HG03558 (cell line): ENCODE results near the gene TSSC4.

Source experiments
- ATAC-seq: cut with Tn5 transposase; IDR thresholded peaks from one replicate; pipeline ENCODE4 v1.9.1; 2021; ENCODE audit warnings: moderate number of reproducible peaks; ENCODE audit not compliant: unreplicated experiment; ENCODE audit errors: extremely low read depth

TSSC4 gene

DNA sequence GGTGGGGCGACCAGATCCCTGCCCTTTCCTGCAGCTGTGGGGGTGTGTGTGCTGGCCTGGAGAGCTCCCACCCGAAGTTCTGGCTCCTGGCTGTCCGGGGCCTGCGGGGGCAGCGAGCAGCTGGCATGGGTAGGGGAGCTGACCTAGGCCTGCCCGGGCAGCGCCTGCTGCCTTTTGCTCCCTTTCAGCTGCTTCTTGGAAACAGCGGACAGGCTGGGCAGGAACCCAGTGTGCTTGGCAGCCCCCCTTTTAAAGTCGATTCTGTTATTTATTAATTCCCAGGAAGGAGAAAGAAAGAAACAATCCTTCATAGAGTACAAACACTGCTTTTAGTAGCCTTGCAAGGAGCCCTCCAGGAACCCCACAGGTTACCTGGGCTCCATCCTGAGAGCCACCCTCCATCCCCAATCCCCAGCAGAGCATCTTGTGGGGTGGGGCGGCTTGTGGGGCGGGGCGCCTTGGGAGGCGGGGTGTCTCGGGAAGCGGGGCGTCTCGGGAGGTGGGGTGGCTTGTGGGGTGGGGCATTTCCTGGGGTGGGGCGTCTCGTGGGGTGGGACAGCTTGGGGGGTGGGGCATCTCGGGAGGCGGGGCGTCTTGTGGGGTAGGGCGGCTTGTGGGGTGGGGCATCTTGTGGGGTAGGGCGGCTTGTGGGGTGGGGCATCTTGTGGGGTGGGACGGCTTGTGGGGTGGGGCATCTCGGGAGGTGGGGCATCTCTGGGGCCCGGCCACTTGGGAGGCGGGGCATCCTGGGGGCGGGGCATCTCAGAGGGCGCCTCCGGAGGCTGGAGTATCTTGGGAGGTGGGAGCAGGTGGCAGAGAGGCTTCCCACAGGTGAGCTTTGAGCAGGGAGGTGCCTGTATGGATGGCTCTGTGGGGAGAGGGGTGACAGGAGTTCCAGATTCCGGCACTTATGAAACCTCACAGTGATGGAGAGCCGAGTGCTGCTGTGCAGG, 16.4 kb upstream of the TSSC4 start:
- ATAC-seq: no peak

DNA sequence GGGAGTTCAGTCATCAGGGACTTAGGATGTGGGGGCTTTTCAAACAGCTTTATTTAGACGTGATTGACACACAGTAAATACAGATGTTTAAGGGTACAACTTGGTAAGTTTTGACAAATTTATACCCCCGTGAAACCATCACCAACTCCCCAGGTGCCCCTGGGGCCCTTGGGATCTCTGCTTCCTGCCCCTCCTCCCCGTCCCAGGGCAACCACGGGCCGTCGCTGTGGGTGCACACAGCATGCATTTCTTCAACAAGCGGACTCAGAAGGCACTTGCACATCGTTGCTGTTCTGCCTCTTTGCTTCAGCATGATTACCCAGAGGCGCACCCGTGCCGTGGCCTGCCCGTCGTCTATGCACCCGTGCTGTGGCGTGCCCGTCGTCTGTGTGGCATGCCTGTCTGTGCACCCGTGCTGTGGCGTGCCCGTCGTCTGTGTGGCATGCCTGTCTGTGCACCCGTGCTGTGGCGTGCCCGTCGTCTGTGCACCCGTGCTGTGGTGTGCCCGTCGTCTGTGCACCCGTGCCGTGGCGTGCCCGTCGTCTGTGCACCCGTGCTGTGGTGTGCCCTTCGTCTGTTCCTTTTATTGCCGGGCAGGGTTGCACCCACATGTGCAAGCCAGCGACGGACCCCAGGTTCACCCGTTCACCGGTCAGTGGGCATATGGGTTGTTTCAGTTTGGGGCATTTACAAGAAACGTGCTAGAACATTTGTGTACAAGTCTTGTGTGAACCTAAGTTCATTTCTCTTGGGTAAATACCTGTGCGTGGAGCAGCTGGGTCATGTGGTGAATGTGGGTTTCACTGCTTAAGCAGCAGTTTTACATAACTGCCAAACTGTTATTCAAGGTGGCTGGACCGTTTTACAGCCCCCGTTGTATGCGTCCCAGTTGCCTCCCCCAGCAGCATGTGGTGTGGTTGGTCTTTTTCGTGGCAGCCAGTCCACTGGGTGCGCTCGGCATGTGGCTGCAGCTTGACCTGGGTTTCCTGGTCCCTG, 15.1 kb upstream of the TSSC4 start:
- ATAC-seq: no peak

DNA sequence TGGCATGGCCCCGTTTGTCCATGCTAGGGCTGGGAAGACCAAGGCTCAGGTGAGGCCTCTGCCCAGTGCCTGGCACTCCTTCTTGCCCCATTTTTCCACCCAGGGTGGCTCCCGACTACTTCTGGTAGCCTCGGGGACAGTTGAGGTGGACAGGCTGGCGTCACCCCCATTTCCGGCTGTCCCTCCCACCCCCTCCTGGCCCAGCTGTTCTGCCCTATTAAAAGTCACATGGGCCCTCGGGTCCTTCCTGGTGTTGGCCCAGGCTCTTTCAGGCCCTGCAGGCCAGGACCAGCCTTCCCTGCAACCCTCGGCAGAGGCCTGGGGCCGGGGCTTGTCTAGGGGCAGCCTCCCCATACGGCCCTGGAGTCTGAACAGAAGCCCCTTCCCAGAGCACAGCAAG, 14.0 kb upstream of the TSSC4 start:
- ATAC-seq: no peak

DNA sequence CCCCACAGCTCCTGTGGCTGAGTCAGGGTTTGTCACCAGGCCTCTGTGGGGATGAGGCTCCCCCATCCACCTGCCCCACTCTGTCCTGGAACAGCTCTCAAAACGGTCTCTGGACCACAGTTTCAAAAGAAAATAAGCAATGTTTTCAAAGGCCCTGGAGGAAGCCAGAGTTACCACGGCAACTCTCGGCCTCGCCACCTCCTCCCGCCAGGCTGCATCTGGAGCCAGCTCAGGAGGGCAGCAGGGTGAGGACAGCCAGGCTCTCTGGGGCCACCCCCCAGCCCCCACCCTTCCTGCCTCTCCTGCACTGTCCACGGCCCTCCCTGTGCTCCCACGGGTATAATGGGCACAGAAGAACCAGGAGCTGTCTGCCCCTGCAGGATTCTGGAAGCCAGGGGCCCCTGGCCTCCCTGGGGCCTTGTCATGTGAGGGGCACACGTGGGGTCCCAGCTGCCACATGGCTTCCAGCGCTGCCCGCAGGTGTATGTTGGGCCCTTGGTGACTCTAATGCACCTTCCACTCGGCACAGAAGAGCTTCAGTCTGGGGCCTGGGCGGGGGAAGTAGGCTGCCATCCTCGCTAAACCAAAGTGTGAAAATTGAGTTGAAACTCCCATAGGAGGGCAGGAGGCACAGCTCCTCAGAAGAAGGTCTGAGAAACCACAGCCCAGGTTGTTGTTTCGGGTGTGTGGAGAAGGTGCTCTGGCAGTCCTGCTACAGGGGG, 13.1 kb upstream of the TSSC4 start:
- ATAC-seq: no peak

DNA sequence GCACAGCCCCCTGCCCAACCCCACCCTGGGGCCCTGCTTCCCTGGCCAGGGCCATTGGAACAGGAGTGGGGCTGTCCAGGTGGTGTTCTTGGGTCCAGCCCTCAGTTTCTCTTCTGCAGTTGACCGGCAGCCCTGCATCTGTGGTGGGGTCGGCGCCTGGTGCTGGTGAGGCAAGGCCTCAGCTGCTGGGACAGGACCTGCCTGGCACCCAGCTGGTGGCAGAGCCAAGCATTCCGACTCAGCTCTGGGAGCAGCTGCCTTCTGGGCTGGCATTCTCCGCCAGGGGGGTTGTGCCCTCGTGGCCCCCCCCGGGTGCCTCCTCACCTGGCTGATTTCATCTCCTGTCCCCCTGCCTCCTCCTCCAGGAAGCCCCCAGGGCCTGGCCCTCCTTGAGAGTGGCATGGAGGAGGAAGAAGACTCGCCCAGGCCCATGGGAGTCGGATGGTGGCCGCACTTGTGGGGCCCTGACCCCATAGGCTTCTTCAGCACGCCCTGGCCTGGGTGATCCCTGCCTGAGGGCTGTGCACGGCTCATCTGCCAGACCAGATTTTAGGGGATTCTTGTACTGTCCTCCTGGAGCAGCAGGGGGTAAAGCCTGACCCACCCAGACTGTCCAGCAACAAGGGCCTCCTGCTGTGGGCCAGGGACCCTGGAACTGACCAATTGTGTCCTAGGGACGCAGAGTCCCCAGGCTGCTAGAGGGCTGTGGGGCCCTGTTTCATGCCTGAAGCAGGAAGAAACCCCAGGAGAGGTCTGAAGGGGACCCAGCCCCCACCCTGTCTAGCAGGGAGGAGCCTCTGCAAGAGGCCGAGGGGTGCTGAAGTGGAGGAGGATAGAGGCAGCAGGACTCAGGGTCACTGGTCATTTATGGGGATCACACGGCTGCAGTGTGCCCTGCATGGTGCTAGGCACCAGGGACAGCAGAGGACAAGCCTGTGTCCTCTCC, 11.8 kb upstream of the TSSC4 start:
- no peak for ATAC-seq

DNA sequence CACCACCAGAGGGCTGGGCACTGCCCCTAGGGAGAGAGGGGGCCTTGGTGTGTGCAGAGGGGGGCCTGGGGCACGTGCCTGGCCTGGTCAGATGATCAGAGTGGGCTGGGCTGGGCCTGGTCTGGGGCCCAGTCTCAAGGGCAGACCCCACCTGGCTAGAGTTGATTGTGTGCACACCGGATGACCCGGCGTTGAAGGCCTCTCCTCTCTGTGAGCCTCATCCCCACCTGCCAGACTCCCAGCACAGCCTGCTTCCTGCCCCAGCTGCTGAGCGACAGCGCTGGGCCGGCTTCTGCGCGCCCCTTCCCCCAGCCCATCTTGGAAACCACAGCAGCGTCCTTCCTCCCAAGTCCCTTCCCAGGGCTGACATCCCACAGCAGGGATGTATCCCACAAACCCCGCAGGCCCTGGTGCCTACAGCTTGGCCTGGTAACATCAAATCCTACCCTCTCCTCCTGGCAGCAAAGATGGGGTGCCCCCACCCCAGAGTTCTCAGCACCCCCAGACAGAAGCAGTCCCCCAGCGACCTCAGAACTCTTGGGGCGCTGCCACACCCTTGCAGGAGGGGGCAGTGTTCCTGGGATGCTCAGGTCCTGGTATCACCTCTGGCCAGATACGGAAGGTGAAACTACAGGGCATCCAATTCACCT, 11.0 kb upstream of the TSSC4 start:
- no peak for ATAC-seq

DNA sequence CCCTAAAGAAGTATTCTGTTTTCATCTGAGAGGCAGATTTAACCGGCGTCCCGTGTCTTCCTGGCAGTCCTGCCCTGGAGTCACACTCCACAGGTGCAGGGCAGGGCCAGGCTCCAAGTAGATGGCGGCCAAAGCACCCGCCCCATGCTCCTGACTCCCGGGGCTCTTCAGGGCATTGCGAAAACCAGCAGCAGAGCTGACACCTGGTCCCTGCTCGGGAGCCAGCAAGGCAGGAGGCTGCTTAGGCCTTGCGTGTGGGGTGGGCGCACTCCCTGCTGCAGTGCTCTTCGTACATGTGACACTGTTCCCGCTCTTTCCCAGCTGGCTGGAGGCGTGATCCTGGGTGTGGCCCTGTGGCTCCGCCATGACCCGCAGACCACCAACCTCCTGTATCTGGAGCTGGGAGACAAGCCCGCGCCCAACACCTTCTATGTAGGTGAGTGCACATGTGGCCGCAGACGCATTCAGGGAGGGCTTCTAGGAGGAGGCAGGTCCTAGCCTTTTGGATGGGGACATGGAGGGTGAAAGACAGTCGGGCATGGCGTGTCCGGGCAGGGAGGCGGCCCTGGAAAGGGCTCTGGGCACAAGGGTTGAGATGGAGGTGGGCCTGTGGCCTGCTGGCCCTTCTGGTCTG, 10.3 kb upstream of the TSSC4 start:
- ATAC-seq: no peak

DNA sequence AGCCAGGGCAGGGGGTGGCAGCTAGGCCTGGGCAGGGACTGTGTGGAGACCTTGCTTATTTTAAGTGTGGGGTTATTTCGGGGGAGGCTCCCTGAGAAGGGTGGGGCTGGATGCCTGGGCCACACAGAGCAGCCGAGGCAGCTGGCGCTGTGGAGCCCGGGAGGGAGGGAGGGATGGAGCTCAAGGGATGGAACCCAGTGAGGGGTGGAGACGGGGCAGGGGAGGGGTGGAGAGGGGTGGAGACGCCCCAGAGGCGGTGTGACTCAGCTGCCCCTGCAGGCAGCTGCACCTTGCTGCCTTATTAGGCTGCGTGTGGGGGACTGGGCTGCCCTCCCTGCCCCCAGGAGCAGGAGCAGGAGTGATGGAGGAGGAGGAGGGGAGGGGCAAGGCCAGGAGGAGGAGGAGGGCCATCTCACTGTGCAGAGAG, 9.8 kb upstream of the TSSC4 start:
- no peak for ATAC-seq

DNA sequence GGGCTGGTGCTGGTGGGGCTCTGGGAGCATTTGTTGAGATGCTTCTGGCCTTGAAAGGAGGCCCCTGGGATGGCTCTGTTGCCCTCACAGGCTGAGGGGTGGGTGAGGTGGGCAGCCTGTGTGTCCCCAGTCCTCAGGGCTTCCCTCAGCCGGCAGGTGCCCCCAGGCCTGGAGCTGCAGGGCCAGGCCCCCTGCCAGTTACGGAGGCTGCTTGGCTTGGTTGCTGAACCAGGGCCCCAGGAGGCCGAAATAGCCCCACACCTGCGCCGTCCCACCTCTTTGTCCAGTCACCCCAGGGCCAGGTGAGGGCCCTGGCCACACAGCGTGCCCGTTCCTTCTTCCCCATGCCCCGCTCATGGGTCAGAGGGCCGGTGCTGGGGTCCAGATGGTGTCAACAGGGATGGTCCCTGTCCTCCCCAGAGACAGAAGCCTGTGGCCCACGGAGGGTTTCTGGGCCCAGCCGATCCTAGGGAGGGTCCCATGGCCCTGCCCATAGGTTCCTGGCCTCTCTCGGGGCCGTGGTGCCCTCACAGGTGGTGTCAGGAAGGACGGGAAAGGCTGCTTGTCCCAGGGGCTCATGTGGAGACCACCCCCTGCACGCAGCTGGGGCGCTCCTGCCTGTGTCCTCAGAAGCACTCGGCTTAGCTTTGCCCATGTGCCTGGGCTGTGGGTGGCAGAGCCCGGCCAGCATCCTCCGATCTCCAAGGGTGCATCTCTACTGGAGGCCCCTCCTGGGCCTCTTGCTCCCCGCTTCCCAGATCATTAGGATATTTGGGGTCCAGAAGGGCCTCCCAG, 9.2 kb upstream of the TSSC4 start:
- no peak for ATAC-seq

DNA sequence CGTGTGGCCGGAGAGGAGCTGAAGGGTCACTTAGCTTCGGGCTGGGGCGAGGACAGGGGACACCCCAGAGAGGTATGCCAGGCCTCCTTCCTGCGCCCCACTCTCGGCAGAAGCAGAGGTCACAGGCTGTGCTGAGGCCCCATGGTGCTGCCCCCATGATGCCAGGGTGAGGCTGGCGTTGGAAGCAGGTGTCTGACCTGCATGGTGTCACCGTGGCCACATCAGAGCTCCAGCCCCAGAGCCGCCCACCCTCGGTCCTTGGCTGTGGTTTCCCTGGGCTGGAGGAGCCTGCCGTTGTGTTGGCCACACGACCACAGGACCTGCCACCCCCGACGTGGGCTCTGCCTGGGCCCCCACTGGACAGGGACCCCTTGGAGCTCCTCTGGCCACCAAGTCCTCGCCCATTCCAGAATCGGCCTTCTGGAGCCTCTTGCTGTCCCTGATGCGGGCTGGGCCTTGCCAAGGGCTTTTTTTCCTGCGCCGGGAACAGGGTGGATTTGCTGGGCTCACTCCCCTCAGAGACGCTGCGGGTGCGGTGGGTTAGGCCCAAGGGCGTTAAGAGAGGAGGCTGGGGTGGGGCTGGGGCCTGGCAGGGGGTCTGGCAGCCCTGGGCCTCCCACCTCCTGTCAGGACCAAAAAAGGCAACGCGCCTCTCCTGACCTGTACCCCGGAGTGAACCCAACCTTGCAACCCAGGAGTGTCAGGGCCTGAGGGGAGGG, 8.2 kb upstream of the TSSC4 start:
- no peak for ATAC-seq

DNA sequence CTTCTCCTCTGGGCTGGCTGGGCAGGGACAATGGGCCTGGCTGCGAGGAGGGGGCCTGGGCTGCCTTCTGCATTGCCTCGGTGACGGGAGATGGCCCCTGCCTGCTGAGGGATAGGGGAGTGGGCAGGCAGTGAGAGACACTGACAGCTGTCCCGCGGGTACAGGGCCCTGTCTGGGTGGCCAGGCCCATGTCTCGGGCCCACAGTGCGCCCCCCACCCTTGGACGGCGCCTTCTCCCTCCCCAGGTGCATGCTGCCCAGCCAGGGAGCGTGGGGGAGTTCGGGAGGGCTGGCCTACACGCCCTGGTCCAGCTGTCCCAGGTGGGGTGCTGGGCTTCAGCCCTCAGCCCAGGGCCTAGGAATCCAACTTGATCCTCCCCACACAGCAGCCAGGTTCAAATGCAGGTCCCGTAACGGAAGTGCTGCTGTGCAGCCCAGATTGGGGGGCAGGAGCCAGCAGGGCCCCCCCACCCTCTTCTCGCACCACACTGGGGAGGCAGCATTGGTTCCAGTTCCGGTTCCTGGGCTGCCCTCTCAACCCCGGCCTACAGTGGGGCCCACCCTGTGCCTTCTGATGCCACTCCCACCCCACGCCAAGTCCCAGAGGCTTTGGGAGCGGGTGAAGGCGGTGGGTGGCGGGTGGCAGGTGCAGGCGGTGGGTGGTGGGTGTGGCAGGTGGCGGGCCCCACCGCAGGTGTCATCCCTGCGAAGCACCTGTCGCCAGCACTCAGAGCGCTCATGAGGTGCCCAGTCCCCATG, 7.3 kb upstream of the TSSC4 start:
- no peak for ATAC-seq

DNA sequence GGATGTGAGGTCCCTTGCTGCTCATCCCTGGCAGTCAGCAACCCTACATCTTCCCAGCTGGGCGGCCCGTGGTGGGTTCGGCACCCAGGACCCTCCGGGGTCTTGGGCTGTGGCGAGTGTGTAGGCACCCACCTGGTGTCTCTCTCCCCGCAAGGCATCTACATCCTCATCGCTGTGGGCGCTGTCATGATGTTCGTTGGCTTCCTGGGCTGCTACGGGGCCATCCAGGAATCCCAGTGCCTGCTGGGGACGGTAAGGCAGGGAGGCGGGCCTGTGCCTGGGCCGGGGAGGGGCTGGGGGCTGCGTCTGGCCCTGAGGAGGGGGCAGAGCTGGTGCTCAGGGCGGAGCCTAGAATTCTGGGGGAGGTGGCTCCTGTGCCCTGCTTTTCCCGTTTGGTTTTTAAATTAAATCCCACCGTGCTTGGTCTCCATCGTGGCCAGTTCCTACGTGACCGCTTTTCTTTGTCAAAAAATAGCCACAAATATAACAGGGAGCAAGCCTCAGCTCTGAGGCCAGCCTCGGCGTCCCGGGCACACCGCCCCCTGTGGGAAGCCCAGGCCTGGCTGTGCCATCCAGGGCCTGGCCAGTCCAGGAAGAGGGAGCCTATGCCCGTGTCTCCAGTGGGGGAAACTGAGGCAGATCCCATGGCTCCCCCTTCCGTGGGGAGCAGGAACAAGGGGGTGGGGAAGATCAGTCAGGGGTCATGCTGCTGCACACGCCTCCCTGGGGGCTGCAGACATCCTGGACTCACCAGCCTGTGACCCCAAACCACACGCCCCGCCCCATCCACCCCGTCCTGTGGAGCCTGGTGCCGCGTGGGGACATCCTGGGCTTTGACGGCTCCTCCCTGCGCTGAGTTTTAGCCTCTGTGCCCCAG, 6.4 kb upstream of the TSSC4 start:
- ATAC-seq: no peak

DNA sequence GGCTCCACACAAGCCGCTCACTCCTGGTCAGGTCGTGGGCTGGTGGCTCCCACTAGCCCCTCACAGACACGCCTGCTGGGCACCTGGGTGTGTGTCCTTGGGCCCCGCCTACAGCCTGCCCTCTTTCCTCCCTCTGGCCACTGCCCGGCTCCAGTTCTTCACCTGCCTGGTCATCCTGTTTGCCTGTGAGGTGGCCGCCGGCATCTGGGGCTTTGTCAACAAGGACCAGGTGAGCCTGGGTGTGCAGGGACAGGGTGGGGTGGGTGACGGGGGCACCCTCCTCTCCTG, 5.8 kb upstream of the TSSC4 start:
- ATAC-seq: no peak

DNA sequence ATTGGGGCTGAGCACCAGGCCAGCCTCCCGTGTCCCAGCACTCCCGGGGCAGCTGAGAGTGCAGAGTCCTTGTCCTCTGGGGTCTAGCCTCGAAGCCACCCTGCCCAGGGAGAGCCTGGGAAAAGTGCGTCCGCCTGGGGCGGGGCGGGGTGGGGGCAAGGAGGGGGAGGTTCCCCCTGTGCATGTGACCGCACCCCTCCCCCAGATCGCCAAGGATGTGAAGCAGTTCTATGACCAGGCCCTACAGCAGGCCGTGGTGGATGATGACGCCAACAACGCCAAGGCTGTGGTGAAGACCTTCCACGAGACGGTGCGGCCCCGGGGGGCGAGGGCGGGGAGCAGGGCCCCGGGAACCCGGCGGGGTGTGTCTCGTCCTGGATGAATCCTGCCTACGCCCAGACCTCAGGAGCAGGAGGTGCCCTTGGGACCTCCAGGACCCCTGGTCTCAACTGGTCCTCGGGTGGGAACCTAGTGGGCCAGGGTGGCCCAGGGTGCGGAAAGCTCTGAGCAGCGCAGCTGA, 5.3 kb upstream of the TSSC4 start:
- no peak for ATAC-seq

DNA sequence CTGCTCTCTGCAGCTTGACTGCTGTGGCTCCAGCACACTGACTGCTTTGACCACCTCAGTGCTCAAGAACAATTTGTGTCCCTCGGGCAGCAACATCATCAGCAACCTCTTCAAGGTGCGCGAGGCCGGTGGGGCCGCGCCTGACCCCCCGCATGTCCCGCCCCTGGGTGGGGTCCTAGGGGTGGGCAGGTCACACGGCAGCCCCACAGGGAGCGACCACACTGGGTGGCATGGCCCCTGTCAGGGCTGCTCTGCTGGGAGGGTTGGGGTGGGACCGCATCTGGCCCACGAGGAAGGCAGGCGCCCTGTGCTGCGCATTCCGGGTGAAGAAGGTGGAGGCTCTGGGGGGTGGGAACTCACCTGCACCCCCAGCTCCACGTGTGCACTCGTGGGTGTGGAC, 4.7 kb upstream of the TSSC4 start:
- ATAC-seq: no peak
